Hematopoietic multipotent progenitor cell treated with erythropoietin and hydrocortisone succinate and interleukin-3 and kit ligand, for 17 days (in vitro differentiated cells): ENCODE data around the gene CYBA.

Experiments used
- DNase-seq: peaks from one replicate; pipeline ENCODE4 v3.0.0-alpha.2; 2015; ENCODE audit warnings: low spot score

CYBA gene

GRCh38 chr16:88593489-88593888, 57.4 kb downstream of the CYBA start:
- no peak for DNase-seq
